ENCODE measurements around the gene ETV3. TPM values are rescaled to one million over a fixed set of nuclear protein-coding genes. Genes with fewer than 3 reads are reported as not detected.

Gene ETV3
- total RNA-seq, 1 experiment from 2014 or later: 21.2 TPM

DNA sequence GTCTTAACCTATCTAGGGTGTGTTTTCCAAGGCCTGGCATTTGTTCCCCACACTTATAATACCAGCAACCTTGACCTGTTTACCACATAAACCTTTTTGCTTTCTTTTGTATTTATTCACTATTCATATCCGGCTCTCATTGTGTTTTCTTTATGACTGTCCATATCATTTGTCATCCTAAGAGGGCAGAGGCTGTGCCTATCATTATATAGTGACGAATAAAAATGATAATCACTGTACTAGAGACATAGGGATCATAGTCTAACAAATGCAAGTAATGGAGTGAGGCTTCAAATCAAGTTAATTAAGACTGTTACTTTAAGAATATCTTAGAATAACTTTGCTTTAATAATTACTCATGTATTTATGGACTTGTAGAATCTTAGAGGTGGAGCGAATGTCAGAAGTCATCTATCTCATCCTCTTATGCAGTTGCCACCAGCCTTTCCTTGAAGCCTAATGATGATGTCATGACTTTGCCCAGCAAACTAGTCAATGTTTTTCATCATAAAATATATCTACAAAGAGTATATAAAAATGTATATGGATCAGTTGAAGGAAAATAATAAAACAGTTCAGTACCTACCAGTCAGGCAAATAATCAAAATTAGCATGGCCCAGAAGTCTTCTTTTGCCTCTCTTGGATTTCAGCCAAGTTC lies 4.7 kb upstream of the ETV3 start:
- no peaks in the 10 kb centered on the region for H3K36me3 ChIP-seq (ENCODE audit: control insufficient read depth in 1 of 2, insufficient read depth in 2 of 2, low read length in 2 of 2)
- ATAC-seq (no peak), DNase-seq (ENCODE audit: low read depth, low spot score) (no peak)
- H3K4me3 ChIP-seq (replicated peaks in 1 of 2; ENCODE audit: low read depth in 1 of 2, low read length in 2 of 2): no peak overlapping the region
- ChIA-PET POLR2A (no interaction called here), RAD21 (ENCODE audit: low non-redundant PET in 1 of 2, low total read pairs in 2 of 2, uncharacterized antibody in 2 of 2, unreplicated experiment in 2 of 2) (no interaction called here), CTCF (interaction anchor here (1.8 kb wide), 1 partner anchor 13 kb away, joined by 14 read pairs; no protein-coding TSS in a partner anchor)
- intact Hi-C loops (cut with micrococcal nuclease): no loop called here
- H3K4me1 ChIP-seq (ENCODE audit: control insufficient read depth in 1 of 2, insufficient read depth in 2 of 2, low read length in 2 of 2): peaks cover 3 to 11% of the 10 kb centered on the region in 2 experiments; a peak in 2 of 4 replicates
- H3K9me2 ChIP-seq (ENCODE audit: insufficient read depth): no peaks in the 10 kb centered on the region
- no peak overlapping the region for H3K9ac ChIP-seq (ENCODE audit: low read length)
- peaks cover under 1% of the 10 kb centered on the region; the same call in 1 of the 2 replicates for H3K79me2 ChIP-seq (ENCODE audit: insufficient read depth, low read length)
- no peak for TF ChIP-seq RAD21 (IDR thresholded peaks at IDR 0.05; ENCODE audit: low read depth)
- TF ChIP-seq SIN3A (IDR thresholded peaks at IDR 0.05; ENCODE audit: low read depth): no peak
- TF ChIP-seq, protein P1, sequence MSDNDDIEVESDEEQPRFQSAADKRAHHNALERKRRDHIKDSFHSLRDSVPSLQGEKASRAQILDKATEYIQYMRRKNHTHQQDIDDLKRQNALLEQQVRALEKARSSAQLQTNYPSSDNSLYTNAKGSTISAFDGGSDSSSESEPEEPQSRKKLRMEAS (IDR thresholded peaks at IDR 0.05): no peak
- no peak for TF ChIP-seq TCF7L2 (IDR thresholded peaks at IDR 0.05; ENCODE audit: borderline replicate concordance, extremely low read depth, insufficient read depth, insufficient read length)
- TF ChIP-seq EZH2 (IDR thresholded peaks at IDR 0.05): no peak
- no peak for TF ChIP-seq ZNF274 (IDR thresholded peaks at IDR 0.05; ENCODE audit: low read depth, low read length)
- no peak for TF ChIP-seq CBX3 (IDR thresholded peaks at IDR 0.05; ENCODE audit: low read depth)
- TF ChIP-seq YY1 (IDR thresholded peaks at IDR 0.05; ENCODE audit: extremely low read depth, insufficient replicate concordance, low read depth, low read length): no peak
- TF ChIP-seq EGR1 (IDR thresholded peaks at IDR 0.05; ENCODE audit: low read depth): no peak
- TF ChIP-seq, protein P2, sequence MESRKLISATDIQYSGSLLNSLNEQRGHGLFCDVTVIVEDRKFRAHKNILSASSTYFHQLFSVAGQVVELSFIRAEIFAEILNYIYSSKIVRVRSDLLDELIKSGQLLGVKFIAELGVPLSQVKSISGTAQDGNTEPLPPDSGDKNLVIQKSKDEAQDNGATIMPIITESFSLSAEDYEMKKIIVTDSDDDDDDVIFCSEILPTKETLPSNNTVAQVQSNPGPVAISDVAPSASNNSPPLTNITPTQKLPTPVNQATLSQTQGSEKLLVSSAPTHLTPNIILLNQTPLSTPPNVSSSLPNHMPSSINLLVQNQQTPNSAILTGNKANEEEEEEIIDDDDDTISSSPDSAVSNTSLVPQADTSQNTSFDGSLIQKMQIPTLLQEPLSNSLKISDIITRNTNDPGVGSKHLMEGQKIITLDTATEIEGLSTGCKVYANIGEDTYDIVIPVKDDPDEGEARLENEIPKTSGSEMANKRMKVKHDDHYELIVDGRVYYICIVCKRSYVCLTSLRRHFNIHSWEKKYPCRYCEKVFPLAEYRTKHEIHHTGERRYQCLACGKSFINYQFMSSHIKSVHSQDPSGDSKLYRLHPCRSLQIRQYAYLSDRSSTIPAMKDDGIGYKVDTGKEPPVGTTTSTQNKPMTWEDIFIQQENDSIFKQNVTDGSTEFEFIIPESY (IDR thresholded peaks at IDR 0.05; ENCODE audit: extremely low read depth, insufficient replicate concordance, low read length): no peak
- no peak overlapping the region for H3K27ac ChIP-seq (ENCODE audit: low read depth, low read length)
- no TSS peak for BruUV-seq (replicated peaks)
- no peak overlapping the region for H2AFZ ChIP-seq (ENCODE audit: low read depth, low read length, poor library complexity, severe bottlenecking)
- H3K4me2 ChIP-seq (ENCODE audit: low read length): no peak overlapping the region
- no peaks in the 10 kb centered on the region for H3K27me3 ChIP-seq (ENCODE audit: insufficient read depth, low read length)
- no peaks in the 10 kb centered on the region for H4K20me1 ChIP-seq (ENCODE audit: insufficient read depth)
- no peaks in the 10 kb centered on the region for H3K9me3 ChIP-seq (ENCODE audit: control insufficient read depth in 1 of 2, insufficient read depth in 1 of 2, low read depth in 1 of 2, low read length in 2 of 2)
